ENCODE measurements around the gene SOSTDC1.

DNA sequence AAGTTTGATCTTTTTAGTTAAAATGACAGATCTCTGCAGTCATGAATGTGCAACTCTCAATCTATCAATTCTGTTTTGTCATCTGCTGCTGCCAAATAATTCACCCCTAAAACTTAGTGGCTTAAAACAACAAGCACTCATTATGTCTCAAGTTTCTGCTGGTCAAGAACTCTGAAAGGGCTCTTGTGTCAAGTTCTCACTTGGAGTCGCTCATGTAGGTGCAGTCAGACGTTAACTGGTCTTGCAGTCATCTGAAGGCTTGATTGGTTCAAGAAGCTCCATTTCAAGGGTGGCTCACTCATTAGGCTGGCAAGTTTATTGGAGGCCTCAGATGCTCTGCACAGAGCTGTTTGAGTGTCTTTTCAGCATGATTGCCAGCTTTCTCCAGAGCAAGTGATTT lies 32.6 kb upstream of the SOSTDC1 start:
- no peak for TF ChIP-seq POLR2A (IDR thresholded peaks at IDR 0.05)
- TF ChIP-seq, protein P1, sequence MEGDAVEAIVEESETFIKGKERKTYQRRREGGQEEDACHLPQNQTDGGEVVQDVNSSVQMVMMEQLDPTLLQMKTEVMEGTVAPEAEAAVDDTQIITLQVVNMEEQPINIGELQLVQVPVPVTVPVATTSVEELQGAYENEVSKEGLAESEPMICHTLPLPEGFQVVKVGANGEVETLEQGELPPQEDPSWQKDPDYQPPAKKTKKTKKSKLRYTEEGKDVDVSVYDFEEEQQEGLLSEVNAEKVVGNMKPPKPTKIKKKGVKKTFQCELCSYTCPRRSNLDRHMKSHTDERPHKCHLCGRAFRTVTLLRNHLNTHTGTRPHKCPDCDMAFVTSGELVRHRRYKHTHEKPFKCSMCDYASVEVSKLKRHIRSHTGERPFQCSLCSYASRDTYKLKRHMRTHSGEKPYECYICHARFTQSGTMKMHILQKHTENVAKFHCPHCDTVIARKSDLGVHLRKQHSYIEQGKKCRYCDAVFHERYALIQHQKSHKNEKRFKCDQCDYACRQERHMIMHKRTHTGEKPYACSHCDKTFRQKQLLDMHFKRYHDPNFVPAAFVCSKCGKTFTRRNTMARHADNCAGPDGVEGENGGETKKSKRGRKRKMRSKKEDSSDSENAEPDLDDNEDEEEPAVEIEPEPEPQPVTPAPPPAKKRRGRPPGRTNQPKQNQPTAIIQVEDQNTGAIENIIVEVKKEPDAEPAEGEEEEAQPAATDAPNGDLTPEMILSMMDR (IDR thresholded peaks at IDR 0.05) = no peak
